ENCODE data around the gene DSE. TPM values are rescaled to one million over a fixed set of nuclear protein-coding genes. Genes with fewer than 3 reads are reported as not detected.

DSE gene
- total RNA-seq, 3 donors from 2014 or later (not counting 1 experiment from before 2014, with no cell fraction given) = 7.4 to 9.6 (median 7.6) TPM

- no peaks in the 10 kb centered on the region for H3K36me3 ChIP-seq (ENCODE audit: control insufficient read depth, insufficient read depth, low read length)
- no peaks in the 10 kb centered on the region for H3K4me1 Mint-ChIP-seq
- no peaks in the 10 kb centered on the region for H3K36me3 Mint-ChIP-seq
- no peak overlapping the region for H3K4me3 Mint-ChIP-seq
- TF ChIP-seq CTCF (IDR thresholded peaks at IDR 0.05) = no peak
- no peaks in the 10 kb centered on the region for H3K27me3 ChIP-seq (ENCODE audit: control insufficient read depth, insufficient read depth, low read length)
- H3K27ac ChIP-seq (ENCODE audit: low read length) = no peak overlapping the region
- H3K4me3 ChIP-seq (ENCODE audit: low read length) = no peak overlapping the region
- intact Hi-C loops (cut with micrococcal nuclease) = no loop called here
- ATAC-seq (no peak), DNase-seq (no peak)
- no peaks in the 10 kb centered on the region for H3K4me1 ChIP-seq (ENCODE audit: control insufficient read depth, insufficient read depth, low read length)
- no peaks in the 10 kb centered on the region for H3K9me3 Mint-ChIP-seq
- H3K27me3 Mint-ChIP-seq (ENCODE audit: low read depth in 2 of 2) = peaks cover 3 to 13% of the 10 kb centered on the region in 2 donors
- no peaks in the 10 kb centered on the region for H3K9me3 ChIP-seq (ENCODE audit: control insufficient read depth, insufficient read depth, low read length)
- no peak overlapping the region for H3K27ac Mint-ChIP-seq
- 89% methylated on average over 4 of the region's 4 CpGs for WGBS (ENCODE audit: insufficient coverage)
Measured at GRCh38 chr6:116408491-116408890, 37.7 kb downstream of the DSE start.

GRCh38 chr6:116409756-116410155, 39.0 kb downstream of the DSE start:
- no peaks in the 10 kb centered on the region for H3K4me1 ChIP-seq (ENCODE audit: control insufficient read depth, insufficient read depth, low read length)
- no peak for DNase-seq
- intact Hi-C loops (cut with micrococcal nuclease) = no loop called here
- Mint-ChIP-seq H3K27me3 (ENCODE audit: low read depth in 2 of 2) (peaks cover 3 to 13% of the 10 kb centered on the region in 2 donors), H3K9me3 (no peaks in the 10 kb centered on the region), H3K4me3 (no peak overlapping the region), H3K27ac (no peak overlapping the region), H3K4me1 (no peaks in the 10 kb centered on the region), H3K36me3 (no peaks in the 10 kb centered on the region)
- no peak overlapping the region for H3K4me3 ChIP-seq (ENCODE audit: low read length)
- 27% methylated on average over 3 of the region's 3 CpGs for WGBS (ENCODE audit: insufficient coverage)
- no peaks in the 10 kb centered on the region for H3K9me3 ChIP-seq (ENCODE audit: control insufficient read depth, insufficient read depth, low read length)
- peak overlapping the region; percentile 48 for H3K27ac ChIP-seq (ENCODE audit: low read length)
- H3K36me3 ChIP-seq (ENCODE audit: control insufficient read depth, insufficient read depth, low read length) = no peaks in the 10 kb centered on the region
- ATAC-seq = no peak
- TF ChIP-seq CTCF (IDR thresholded peaks at IDR 0.05) = no peak
- H3K27me3 ChIP-seq (ENCODE audit: control insufficient read depth, insufficient read depth, low read length) = no peaks in the 10 kb centered on the region

GRCh38 chr6:116411284-116411623, 40.5 kb downstream of the DSE start:
- Mint-ChIP-seq H3K36me3 (no peaks in the 10 kb centered on the region), H3K27ac (no peak overlapping the region), H3K4me3 (no peak overlapping the region), H3K27me3 (ENCODE audit: low read depth in 2 of 2) (peaks cover 3 to 7% of the 10 kb centered on the region in 2 donors), H3K4me1 (no peaks in the 10 kb centered on the region), H3K9me3 (no peaks in the 10 kb centered on the region)
- intact Hi-C loops (cut with micrococcal nuclease) = no loop called here
- H3K9me3 ChIP-seq (ENCODE audit: control insufficient read depth, insufficient read depth, low read length) = no peaks in the 10 kb centered on the region
- no peak overlapping the region for H3K4me3 ChIP-seq (ENCODE audit: low read length)
- TF ChIP-seq CTCF (IDR thresholded peaks at IDR 0.05) = no peak
- DNase-seq = no peak
- no peak overlapping the region for H3K27ac ChIP-seq (ENCODE audit: low read length)
- 22% methylated on average over 4 of the region's 4 CpGs for WGBS (ENCODE audit: insufficient coverage)
- no peaks in the 10 kb centered on the region for H3K27me3 ChIP-seq (ENCODE audit: control insufficient read depth, insufficient read depth, low read length)
- no peak for ATAC-seq
- H3K36me3 ChIP-seq (ENCODE audit: control insufficient read depth, insufficient read depth, low read length) = no peaks in the 10 kb centered on the region
- no peaks in the 10 kb centered on the region for H3K4me1 ChIP-seq (ENCODE audit: control insufficient read depth, insufficient read depth, low read length)

DNA sequence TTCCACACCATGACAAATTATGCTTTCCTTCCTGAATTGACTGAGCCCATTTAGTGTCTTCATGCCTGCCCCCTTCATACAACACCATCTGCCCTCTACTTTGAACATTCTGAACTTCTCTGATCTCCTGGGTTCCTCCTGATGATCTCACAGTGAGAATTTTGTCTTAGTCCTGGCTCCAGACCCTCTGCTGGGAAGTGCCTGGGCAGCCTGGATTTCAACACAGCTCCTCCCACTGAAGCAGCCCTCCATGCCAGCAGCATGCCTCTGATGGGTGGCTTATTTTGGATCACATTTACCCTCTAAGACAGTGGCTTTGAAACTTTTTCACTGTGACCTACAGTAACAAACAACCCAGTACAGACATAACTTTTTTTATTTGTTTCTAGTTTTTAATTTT, 41.5 kb downstream of the DSE start:
- intact Hi-C loops (cut with micrococcal nuclease) = no loop called here
- H3K4me3 ChIP-seq (ENCODE audit: low read length) = no peak overlapping the region
- no peaks in the 10 kb centered on the region for H3K36me3 Mint-ChIP-seq
- no peaks in the 10 kb centered on the region for H3K4me1 ChIP-seq (ENCODE audit: control insufficient read depth, insufficient read depth, low read length)
- no peaks in the 10 kb centered on the region for H3K27me3 ChIP-seq (ENCODE audit: control insufficient read depth, insufficient read depth, low read length)
- no peaks in the 10 kb centered on the region for H3K36me3 ChIP-seq (ENCODE audit: control insufficient read depth, insufficient read depth, low read length)
- H3K4me3 Mint-ChIP-seq = no peak overlapping the region
- no peaks in the 10 kb centered on the region for H3K9me3 ChIP-seq (ENCODE audit: control insufficient read depth, insufficient read depth, low read length)
- no peak overlapping the region for H3K27ac Mint-ChIP-seq
- DNase-seq = no peak
- H3K9me3 Mint-ChIP-seq = no peaks in the 10 kb centered on the region
- no peak overlapping the region for H3K27ac ChIP-seq (ENCODE audit: low read length)
- TF ChIP-seq CTCF (IDR thresholded peaks at IDR 0.05) = no peak
- no peaks in the 10 kb centered on the region for H3K4me1 Mint-ChIP-seq
- no peaks in the 10 kb centered on the region for H3K27me3 Mint-ChIP-seq (ENCODE audit: low read depth in 2 of 2)
- ATAC-seq = no peak
